Subcutaneous adipose tissue (tissue), 4 donors: ENCODE data around the gene RNPEP. TPM values are rescaled to one million over a fixed set of nuclear protein-coding genes. Genes with fewer than 3 reads are reported as not detected.

Experiments
- total RNA-seq, 4 donors: library from RNA; depleted of rRNA; stranded (reverse); fragments of >200 nt; gene quantifications; one replicate each; pipeline ENCODE4 v1.1.0, GENCODE V29; 2016
- TF ChIP-seq, protein P1 (sequence below): fragments of 450-650 bp; IDR thresholded peaks from one replicate; pipeline ENCODE4 v1.5.1; 2016; ENCODE audit warnings: low read depth, mild to moderate bottlenecking, control low read depth, antibody characterized with exemption, moderate library complexity

RNPEP gene
- total RNA-seq, 4 donors from 2014 or later, result 38.5 to 68.8 (median 47.7) TPM

- TF ChIP-seq, protein P1, sequence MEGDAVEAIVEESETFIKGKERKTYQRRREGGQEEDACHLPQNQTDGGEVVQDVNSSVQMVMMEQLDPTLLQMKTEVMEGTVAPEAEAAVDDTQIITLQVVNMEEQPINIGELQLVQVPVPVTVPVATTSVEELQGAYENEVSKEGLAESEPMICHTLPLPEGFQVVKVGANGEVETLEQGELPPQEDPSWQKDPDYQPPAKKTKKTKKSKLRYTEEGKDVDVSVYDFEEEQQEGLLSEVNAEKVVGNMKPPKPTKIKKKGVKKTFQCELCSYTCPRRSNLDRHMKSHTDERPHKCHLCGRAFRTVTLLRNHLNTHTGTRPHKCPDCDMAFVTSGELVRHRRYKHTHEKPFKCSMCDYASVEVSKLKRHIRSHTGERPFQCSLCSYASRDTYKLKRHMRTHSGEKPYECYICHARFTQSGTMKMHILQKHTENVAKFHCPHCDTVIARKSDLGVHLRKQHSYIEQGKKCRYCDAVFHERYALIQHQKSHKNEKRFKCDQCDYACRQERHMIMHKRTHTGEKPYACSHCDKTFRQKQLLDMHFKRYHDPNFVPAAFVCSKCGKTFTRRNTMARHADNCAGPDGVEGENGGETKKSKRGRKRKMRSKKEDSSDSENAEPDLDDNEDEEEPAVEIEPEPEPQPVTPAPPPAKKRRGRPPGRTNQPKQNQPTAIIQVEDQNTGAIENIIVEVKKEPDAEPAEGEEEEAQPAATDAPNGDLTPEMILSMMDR, result no peak
Measured at GRCh38 chr1:201947697-201948008, 34.8 kb upstream of the RNPEP start.

DNA sequence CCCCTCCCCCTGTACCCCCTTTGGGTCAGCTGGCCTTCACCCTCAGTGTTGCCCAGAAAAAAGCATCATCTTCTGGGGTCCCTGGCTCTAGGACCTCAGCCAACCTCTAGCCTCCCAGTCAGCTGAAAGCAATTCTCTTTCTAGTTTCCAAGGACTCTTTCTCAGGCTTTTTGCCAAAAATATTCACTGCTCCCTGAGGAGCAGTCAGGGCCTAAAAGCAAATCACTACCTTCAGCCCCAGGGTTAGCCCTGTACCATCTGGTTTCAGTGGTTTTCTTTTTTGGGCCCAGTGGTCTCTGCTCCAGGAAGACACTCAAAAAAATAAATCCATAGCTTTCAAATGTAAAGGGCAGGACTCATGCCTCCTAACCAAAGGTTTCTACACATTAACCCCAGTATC is 33.0 kb upstream of the RNPEP start:
- TF ChIP-seq, protein P1, result no peak

- TF ChIP-seq, protein P1, result no peak
Measured at GRCh38 chr1:201954263-201955008, 28.0 kb upstream of the RNPEP start.

- TF ChIP-seq, protein P1, result no peak
Measured at GRCh38 chr1:201955009-201955728, 27.3 kb upstream of the RNPEP start, which contains the start of gene TIMM17A. TSS of gene TIMM17A (plus strand) at chr1:201955503. CDS start at chr1:201955527, 24 bp downstream.

DNA sequence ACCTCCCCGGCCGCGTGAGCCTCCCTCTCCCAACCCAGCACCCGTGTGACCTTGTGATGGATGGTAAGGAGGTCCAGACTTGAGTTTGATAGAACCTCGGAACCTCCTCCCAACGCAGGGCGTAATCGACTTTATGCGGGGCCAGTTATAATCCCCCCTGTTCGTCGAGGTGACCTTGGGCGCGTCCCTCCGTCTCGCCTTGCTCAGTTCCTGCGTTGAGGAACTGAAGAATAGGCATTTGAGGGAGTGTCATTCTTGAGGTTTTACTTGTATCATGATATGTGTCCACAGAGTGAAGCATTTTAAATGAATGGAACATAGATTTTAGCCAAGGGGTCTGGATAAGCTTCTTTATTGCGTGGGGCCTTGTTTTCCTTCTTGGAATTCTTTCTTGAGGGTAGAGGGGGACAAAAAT is 26.7 kb upstream of the RNPEP start:
- TF ChIP-seq, protein P1, result no peak

GRCh38 chr1:201958348-201958747 is 24.1 kb upstream of the RNPEP start:
- TF ChIP-seq, protein P1, result no peak

DNA sequence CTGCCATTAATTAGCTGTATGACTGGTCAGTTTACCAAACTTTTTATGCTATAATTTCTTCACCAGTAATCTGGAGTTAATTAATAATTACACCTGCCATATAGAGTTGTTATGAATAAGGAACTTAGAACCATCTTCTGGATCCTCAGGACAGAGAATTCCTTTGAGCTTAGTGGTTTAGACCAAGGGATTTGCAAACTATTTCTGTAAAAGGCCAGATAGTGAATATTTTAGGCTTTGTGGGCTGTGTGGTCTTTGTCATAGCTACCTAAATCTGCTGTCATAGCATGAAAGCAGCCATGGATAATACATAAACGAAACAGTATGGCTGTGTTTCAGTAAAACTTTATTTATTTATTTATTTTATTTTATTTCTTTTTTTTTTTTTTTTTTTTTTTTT is 18.2 kb upstream of the RNPEP start:
- TF ChIP-seq, protein P1, result no peak
